Measurements from ENCODE around the gene STARD10. TPM values are rescaled to one million over a fixed set of nuclear protein-coding genes. Genes with fewer than 3 reads are reported as not detected.

STARD10 gene
- total and polyA plus RNA-seq, 2 of the 8 experiments (the other 6 are each of a cell fraction or from before 2014, with no cell fraction given) = 23.7 to 35.7 TPM

GRCh38 chr11:72758304-72758689 lies 35.5 kb downstream of the STARD10 start:
- POLR2A ChIA-PET (ENCODE audit: partially characterized antibody) = interaction anchor here (0.9 kb wide), 1 partner anchor 36 kb away, joined by 3 read pairs; the partner anchor contains the start of gene STARD10
- 89% methylated on average over 6 of the region's 7 CpGs; no CpG with 5 or more reads in 1 of the 2 experiments for WGBS, 2 experiments (ENCODE audit: extremely low coverage in 1 of 2, insufficient coverage in 1 of 2, insufficient read length in 1 of 2, insufficient replicate concordance in 2 of 2, low coverage in 1 of 2, low lambda C conversion rate in 2 of 2, missing lambda C conversion rate in 1 of 2)
- no peak for TF ChIP-seq MAX (IDR thresholded peaks at IDR 0.05)
- TF ChIP-seq BCL11A (IDR thresholded peaks at IDR 0.05; ENCODE audit: low read depth in 2 of 2, low read length in 2 of 2) = no peak
- TF ChIP-seq KDM1A (IDR thresholded peaks at IDR 0.05; ENCODE audit: borderline replicate concordance, low read length) = no peak
- TF ChIP-seq JUND (IDR thresholded peaks at IDR 0.05; ENCODE audit: low read length) = no peak
- TF ChIP-seq TAF1 (IDR thresholded peaks at IDR 0.05; ENCODE audit: low read depth, low read length) = no peak
- TF ChIP-seq HDAC2 (IDR thresholded peaks at IDR 0.05; ENCODE audit: borderline replicate concordance in 1 of 2, low read depth in 2 of 2, low read length in 2 of 2) = no peak
- no peak for TF ChIP-seq E2F6 (IDR thresholded peaks at IDR 0.05)
- TF ChIP-seq RNF2 (IDR thresholded peaks at IDR 0.05; ENCODE audit: borderline replicate concordance, low read depth, low read length, missing control alignments, poor library complexity, severe bottlenecking) = no peak
- TF ChIP-seq SP4 (IDR thresholded peaks at IDR 0.05; ENCODE audit: low read length) = no peak
- no peak for TF ChIP-seq MAFK (IDR thresholded peaks at IDR 0.05; ENCODE audit: low read depth, low read length)
- TF ChIP-seq NRF1 (IDR thresholded peaks at IDR 0.05; ENCODE audit: low read depth, low read length) = no peak
- TF ChIP-seq PHF8 (conservative IDR thresholded peaks at IDR 0.05; ENCODE audit: low read depth, low read length) = no peak

More at GRCh38 chr11:72758304-72758689, 35.5 kb downstream of the STARD10 start:
- no peak overlapping the region for H3K14ac ChIP-seq (ENCODE audit: insufficient read length)
- H3K4me1 ChIP-seq (replicated peaks in 1 of 4; ENCODE audit: control insufficient read depth in 3 of 4, insufficient read depth in 4 of 4, low read length in 3 of 4) = peaks cover 0 to 8% (median 2%) of the 10 kb centered on the region in 4 experiments; a peak in 2 of 7 replicates
- no peak overlapping the region for H2AFZ ChIP-seq (ENCODE audit: low read length)
- H3K18ac ChIP-seq (ENCODE audit: extremely low read depth, low read length) = no peak overlapping the region
- FAIRE-seq (no peak), DNase-seq (ENCODE audit: low read depth in 1 of 2, low spot score in 2 of 2) (no peak)
- H4K8ac ChIP-seq (ENCODE audit: extremely low read depth, insufficient read depth, low read length) = no peak overlapping the region
- CTCF ChIA-PET (ENCODE audit: partially characterized antibody) = interaction anchor here (0.8 to 1.5 kb wide), 3 partner anchors 13 to 35 kb away, joined by 3 to 4 read pairs (median 3); no protein-coding TSS in a partner anchor
- no peak overlapping the region for H3K4ac ChIP-seq (replicated peaks; ENCODE audit: insufficient read length, low read depth, low read length)
- H3K27ac ChIP-seq (ENCODE audit: low read depth, low read length) = no peak overlapping the region
- H4K5ac ChIP-seq (ENCODE audit: insufficient read length, low read depth, low read length) = no peak overlapping the region
- no peaks in the 10 kb centered on the region for H3K79me1 ChIP-seq (ENCODE audit: low read depth, low read length)
- H3K23me2 ChIP-seq (ENCODE audit: low read depth, low read length) = no peaks in the 10 kb centered on the region; the same call in 1 of the 2 replicates
- H2BK5ac ChIP-seq (ENCODE audit: low read depth, low read length) = 0 out of 2 replicates have a peak overlapping the region, but pooled peaks have one; percentile 24
- H2AK5ac ChIP-seq (ENCODE audit: low read depth, low read length) = 0 out of 2 replicates have a peak overlapping the region, but pooled peaks have one; percentile 53
- no peak overlapping the region for H3K23ac ChIP-seq (ENCODE audit: insufficient read length)
- H4K20me1 ChIP-seq (replicated peaks in 1 of 2; ENCODE audit: control insufficient read depth in 1 of 2, insufficient read depth in 2 of 2, low read length in 2 of 2) = peaks cover 0 to 2% of the 10 kb centered on the region in 2 experiments
- H2BK20ac ChIP-seq (ENCODE audit: low read length) = no peak overlapping the region
- H3K4me2 ChIP-seq (ENCODE audit: insufficient read depth in 1 of 2, low read depth in 2 of 2, low read length in 2 of 2) = no peak overlapping the region
- no peak overlapping the region for H3K9ac ChIP-seq (replicated peaks in 1 of 4; ENCODE audit: extremely low read depth in 1 of 4, low read depth in 3 of 4, low read length in 3 of 4)
- H2BK12ac ChIP-seq (ENCODE audit: low read depth, low read length) = 0 out of 2 replicates have a peak overlapping the region, but pooled peaks have one; percentile 27
- no peak overlapping the region for H4K91ac ChIP-seq (replicated peaks; ENCODE audit: insufficient read length, low read length)
- no peak overlapping the region for H3K56ac ChIP-seq (replicated peaks; ENCODE audit: insufficient read length, low read depth, low read length)
- no peaks in the 10 kb centered on the region for H3K36me3 ChIP-seq (ENCODE audit: control insufficient read depth in 2 of 4, insufficient read depth in 4 of 4, low read length in 3 of 4)
- no peaks in the 10 kb centered on the region for H3K79me2 ChIP-seq (ENCODE audit: control insufficient read depth in 1 of 2, insufficient read depth in 2 of 2, low read length in 2 of 2)
- no peak overlapping the region for H2BK120ac ChIP-seq (replicated peaks; ENCODE audit: low read depth, low read length)
- 0 out of 2 replicates have a peak overlapping the region, but pooled peaks have one; percentile 72 for H2BK15ac ChIP-seq (ENCODE audit: low read length)
- peaks cover 0 to 10% (median 5%) of the 10 kb centered on the region in 4 experiments; a peak in 3 of 7 replicates for H3K27me3 ChIP-seq (replicated peaks in 1 of 4; ENCODE audit: control insufficient read depth in 3 of 4, extremely low read depth in 1 of 4, insufficient read depth in 3 of 4, low read length in 3 of 4)
- no peak overlapping the region for H3K4me3 ChIP-seq (ENCODE audit: extremely low read depth in 1 of 4, insufficient read depth in 2 of 4, low read depth in 3 of 4, low read length in 4 of 4)
- no peaks in the 10 kb centered on the region for H3K9me3 ChIP-seq (ENCODE audit: insufficient read depth in 2 of 2, low read depth in 1 of 2, low read length in 1 of 2)

All from H1 (cell line).